HG02763 (cell line): ENCODE results near the gene MASP1.
"Not testable (repeated sequence)": the region's sequence is repeated elsewhere in the genome, so short reads cannot be mapped to it uniquely, and the experiment has no call there.

ENCODE experiments used
- ATAC-seq: cut with Tn5 transposase; IDR thresholded peaks from one replicate; pipeline ENCODE4 v1.9.1; 2021; ENCODE audit warnings: mild to moderate bottlenecking, moderate library complexity; ENCODE audit not compliant: unreplicated experiment

The MASP1 gene

GRCh38 chr3:187265461-187265955, 26.0 kb downstream of the MASP1 start:
- ATAC-seq, result no peak

GRCh38 chr3:187264911-187265310, 26.6 kb downstream of the MASP1 start:
- ATAC-seq, result no peak

GRCh38 chr3:187264021-187264420, 27.5 kb downstream of the MASP1 start:
- ATAC-seq, result no peak

GRCh38 chr3:187263270-187263669, 28.3 kb downstream of the MASP1 start:
- ATAC-seq, result no peak

GRCh38 chr3:187262360-187262759, 29.2 kb downstream of the MASP1 start:
- no peak for ATAC-seq

GRCh38 chr3:187261541-187261969, 30.0 kb downstream of the MASP1 start:
- ATAC-seq, result no peak

- no peak for ATAC-seq
Measured at GRCh38 chr3:187259171-187259570, 32.4 kb downstream of the MASP1 start.

GRCh38 chr3:187257992-187258692, 33.4 kb downstream of the MASP1 start:
- no peak for ATAC-seq

GRCh38 chr3:187257471-187257870, 34.1 kb downstream of the MASP1 start:
- ATAC-seq, result no peak

- no peak for ATAC-seq
Measured at GRCh38 chr3:187256051-187256616, 35.4 kb downstream of the MASP1 start.

GRCh38 chr3:187255314-187255713, 36.2 kb downstream of the MASP1 start:
- ATAC-seq, result no peak

- ATAC-seq, result no peak
Measured at GRCh38 chr3:187252311-187252710, 39.2 kb downstream of the MASP1 start.

- ATAC-seq, result no peak
Measured at GRCh38 chr3:187251599-187251998, 39.9 kb downstream of the MASP1 start.

- ATAC-seq, result no peak
Measured at GRCh38 chr3:187247398-187247797, 44.1 kb downstream of the MASP1 start.

- no peak for ATAC-seq
Measured at GRCh38 chr3:187243933-187244524, 47.5 kb downstream of the MASP1 start.

GRCh38 chr3:187242900-187243299, 48.6 kb downstream of the MASP1 start:
- no peak for ATAC-seq

- no peak for ATAC-seq
Measured at GRCh38 chr3:187242435-187242834, 49.1 kb downstream of the MASP1 start.

GRCh38 chr3:187238835-187239234, 52.7 kb downstream of the MASP1 start:
- not testable (repeated sequence) for ATAC-seq

- ATAC-seq, result no peak
Measured at GRCh38 chr3:187238239-187238638, 53.3 kb downstream of the MASP1 start.

GRCh38 chr3:187237741-187238140, 53.8 kb downstream of the MASP1 start:
- no peak for ATAC-seq

GRCh38 chr3:187236962-187237361, 54.6 kb downstream of the MASP1 start:
- ATAC-seq, result no peak

GRCh38 chr3:187230011-187230410, 61.5 kb downstream of the MASP1 start:
- ATAC-seq, result no peak
